KMS-11 (cell line): ENCODE data around the gene ITGA8.

Experiments used
- H2AFZ ChIP-seq: fragments of 200-600 bp; sonication (generic); 2 replicates; pipeline ENCODE4 v1.6.1; 2016; ENCODE audit warnings: antibody characterized with exemption, mixed run types, low read depth
- H3K27ac ChIP-seq: fragments of 200-600 bp; sonication (generic); 2 replicates; pipeline ENCODE4 v1.6.1; 2016; ENCODE audit warnings: mild to moderate bottlenecking, mixed run types
- H3K27me3 ChIP-seq: fragments of 200-600 bp; sonication (generic); 2 replicates; pipeline ENCODE4 v1.6.1; 2017; ENCODE audit warnings: mild to moderate bottlenecking, low read depth, mixed run types, moderate library complexity; ENCODE audit not compliant: insufficient read depth
- H3K36me3 ChIP-seq: fragments of 200-600 bp; sonication (generic); 2 replicates; pipeline ENCODE4 v1.6.1; 2017; ENCODE audit warnings: mild to moderate bottlenecking, mixed run types; ENCODE audit not compliant: insufficient read depth
- H3K4me1 ChIP-seq: fragments of 200-600 bp; sonication (generic); 2 replicates; pipeline ENCODE4 v1.6.1; 2016; ENCODE audit warnings: mild to moderate bottlenecking, low read depth, mixed run types; ENCODE audit not compliant: poor library complexity, severe bottlenecking
- H3K4me2 ChIP-seq: fragments of 200-600 bp; sonication (generic); 2 replicates; pipeline ENCODE4 v1.7.0; 2016; ENCODE audit warnings: mild to moderate bottlenecking, mixed run types
- H3K4me3 ChIP-seq: fragments of 200-600 bp; sonication (generic); IDR thresholded peaks from 2 replicates; pipeline ENCODE4 v1.6.1; 2017; ENCODE audit warnings: low read depth, low read length, mixed read lengths; ENCODE audit not compliant: insufficient read depth
- H3K79me2 ChIP-seq: fragments of 200-600 bp; sonication (generic); 2 replicates; pipeline ENCODE4 v1.6.1; 2016; ENCODE audit warnings: low read depth, mixed run types; ENCODE audit not compliant: insufficient read depth
- H3K9ac ChIP-seq: fragments of 200-600 bp; sonication (generic); 2 replicates; pipeline ENCODE4 v1.6.1; 2016; ENCODE audit warnings: mild to moderate bottlenecking, mixed run types
- H4K20me1 ChIP-seq: fragments of 200-600 bp; sonication (generic); 2 replicates; pipeline ENCODE4 v1.6.1; 2016; ENCODE audit warnings: mild to moderate bottlenecking, mixed run types; ENCODE audit not compliant: insufficient read depth
- TF ChIP-seq, protein P1 (sequence below): fragments of 200-600 bp; sonication (generic); conservative IDR thresholded peaks from 2 replicates; pipeline ENCODE4 v1.6.1; 2017; ENCODE audit warnings: low read depth, mild to moderate bottlenecking, antibody characterized with exemption, low read length, moderate library complexity, mixed read lengths

The ITGA8 gene

DNA sequence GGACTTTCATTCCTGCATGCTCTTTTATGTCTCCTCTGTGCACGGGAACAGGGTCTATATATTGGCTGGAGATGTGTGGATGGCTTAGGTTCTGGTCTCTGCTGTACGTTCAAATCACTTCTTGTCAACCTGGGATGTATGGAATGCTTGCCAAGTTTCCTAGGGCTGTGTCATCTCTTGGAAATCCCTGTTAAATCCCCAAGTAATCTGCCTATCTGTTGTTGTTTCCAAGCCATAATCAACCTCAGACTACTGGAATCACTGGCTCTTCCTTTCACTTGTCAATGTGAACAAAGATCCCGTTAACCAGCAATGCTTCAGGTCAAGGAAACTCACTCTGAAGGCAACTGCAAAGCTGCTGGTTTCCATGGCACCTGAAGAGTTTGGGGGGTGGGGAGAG lies 255.3 kb downstream of the ITGA8 start:
- Histone ChIP-seq H3K79me2 (no peaks in the 10 kb centered on the region), H3K4me1 (no peaks in the 10 kb centered on the region), H3K27ac (no peak overlapping the region), H3K9ac (no peak overlapping the region), H3K4me3 (no peak overlapping the region), H2AFZ (no peak overlapping the region), H3K4me2 (no peak overlapping the region), H3K36me3 (no peaks in the 10 kb centered on the region), H3K27me3 (no peaks in the 10 kb centered on the region), H4K20me1 (no peaks in the 10 kb centered on the region)
- TF ChIP-seq, protein P1, sequence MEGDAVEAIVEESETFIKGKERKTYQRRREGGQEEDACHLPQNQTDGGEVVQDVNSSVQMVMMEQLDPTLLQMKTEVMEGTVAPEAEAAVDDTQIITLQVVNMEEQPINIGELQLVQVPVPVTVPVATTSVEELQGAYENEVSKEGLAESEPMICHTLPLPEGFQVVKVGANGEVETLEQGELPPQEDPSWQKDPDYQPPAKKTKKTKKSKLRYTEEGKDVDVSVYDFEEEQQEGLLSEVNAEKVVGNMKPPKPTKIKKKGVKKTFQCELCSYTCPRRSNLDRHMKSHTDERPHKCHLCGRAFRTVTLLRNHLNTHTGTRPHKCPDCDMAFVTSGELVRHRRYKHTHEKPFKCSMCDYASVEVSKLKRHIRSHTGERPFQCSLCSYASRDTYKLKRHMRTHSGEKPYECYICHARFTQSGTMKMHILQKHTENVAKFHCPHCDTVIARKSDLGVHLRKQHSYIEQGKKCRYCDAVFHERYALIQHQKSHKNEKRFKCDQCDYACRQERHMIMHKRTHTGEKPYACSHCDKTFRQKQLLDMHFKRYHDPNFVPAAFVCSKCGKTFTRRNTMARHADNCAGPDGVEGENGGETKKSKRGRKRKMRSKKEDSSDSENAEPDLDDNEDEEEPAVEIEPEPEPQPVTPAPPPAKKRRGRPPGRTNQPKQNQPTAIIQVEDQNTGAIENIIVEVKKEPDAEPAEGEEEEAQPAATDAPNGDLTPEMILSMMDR = no peak
